IMR-90 (cell line): ENCODE data around the gene ARMH4. TPM values are rescaled to one million over a fixed set of nuclear protein-coding genes. Genes with fewer than 3 reads are reported as not detected.

Experiments used
- ATAC-seq: fragments of 200-7000 bp; cut with Tn5 transposase; 2 replicates; pipeline ENCODE4 v1.9.1; 2020; ENCODE audit warnings: low read depth, mild to moderate bottlenecking, moderate library complexity
- BruUV-seq: library from RNA; stranded (reverse); fragments of 400-500 nt; replicated peaks from 2 replicates; lab custom pipeline; 2021; lab: Mats Ljungman, UMichigan
- CTCF ChIA-PET: fragments of 300-600 bp; formaldehyde crosslinking; extraction: SDS; loops from one replicate; lab custom pipeline; 2021; ENCODE audit warnings: antibody characterized with exemption; lab: Yijun Ruan, JAX
- POLR2A ChIA-PET: fragments of 300-600 bp; sonication (Branson Sonifier 250); formaldehyde crosslinking; loops from one replicate; lab custom pipeline; 2022; ENCODE audit warnings: antibody characterized with exemption; ENCODE audit not compliant: unreplicated experiment; lab: Charles Lee
- DNase-seq: peaks from one replicate; pipeline ENCODE4 v3.0.0; 2013
- H2AFZ ChIP-seq: replicated peaks from 2 replicates; pipeline ENCODE3; 2013; ENCODE audit warnings: low read length, mild to moderate bottlenecking; ENCODE audit not compliant: poor library complexity
- H2AK5ac ChIP-seq: 2 replicates; pipeline ENCODE4 v1.6.1; 2013; ENCODE audit warnings: low read depth, low read length, inconsistent platforms
- H2AK9ac ChIP-seq: replicated peaks from 2 replicates; pipeline ENCODE3; 2013; ENCODE audit warnings: mild to moderate bottlenecking, low read depth, low read length, moderate library complexity; ENCODE audit not compliant: poor library complexity
- H2BK120ac ChIP-seq: 2 replicates; pipeline ENCODE4 v1.6.1; 2013; ENCODE audit warnings: low read depth, low read length, inconsistent platforms
- H2BK15ac ChIP-seq: 3 replicates; pipeline ENCODE4 v1.6.1; 2013; ENCODE audit warnings: low read depth, low read length, inconsistent platforms
- H2BK20ac ChIP-seq: 2 replicates; pipeline ENCODE4 v1.6.1; 2013; ENCODE audit warnings: low read depth, mild to moderate bottlenecking, inconsistent platforms, low read length, moderate library complexity
- H2BK5ac ChIP-seq: 2 replicates; pipeline ENCODE4 v1.6.1; 2013; ENCODE audit warnings: mild to moderate bottlenecking, low read depth, low read length, inconsistent platforms; ENCODE audit not compliant: poor library complexity, severe bottlenecking
- H3K14ac ChIP-seq: replicated peaks from 2 replicates; pipeline ENCODE4 v1.6.1; 2013; ENCODE audit warnings: low read depth, low read length, inconsistent platforms
- H3K18ac ChIP-seq: 2 replicates; pipeline ENCODE4 v1.6.1; 2013; ENCODE audit warnings: low read depth, low read length, control low read depth
- H3K23ac ChIP-seq: 2 replicates; pipeline ENCODE4 v1.6.1; 2013; ENCODE audit warnings: low read depth, low read length, inconsistent platforms
- H3K27ac ChIP-seq: 2 replicates; pipeline ENCODE4 v1.5.1; 2013; ENCODE audit warnings: mild to moderate bottlenecking, control low read depth, low read length; ENCODE audit not compliant: insufficient read depth
- H3K27me3 ChIP-seq: 2 replicates; pipeline ENCODE4 v1.6.1; 2013; ENCODE audit warnings: low read length; ENCODE audit not compliant: control insufficient read depth, insufficient read depth
- H3K36me3 ChIP-seq: 2 replicates; pipeline ENCODE4 v1.6.1; 2013; ENCODE audit warnings: low read length, mixed read lengths; ENCODE audit not compliant: control insufficient read depth, insufficient read depth
- H3K4ac ChIP-seq: 2 replicates; pipeline ENCODE4 v1.6.1; 2013; ENCODE audit warnings: low read depth, low read length, inconsistent platforms
- H3K4me1 ChIP-seq: 2 replicates; pipeline ENCODE4 v1.6.1; 2013; ENCODE audit warnings: low read length, mixed read lengths; ENCODE audit not compliant: control insufficient read depth, insufficient read depth
- H3K4me2 ChIP-seq: 2 replicates; pipeline ENCODE4 v1.6.1; 2013; ENCODE audit warnings: low read depth, mild to moderate bottlenecking, control low read depth, low read length, moderate library complexity
- H3K4me3 ChIP-seq: 2 replicates; pipeline ENCODE4 v1.5.1; 2013; ENCODE audit warnings: low read depth, mild to moderate bottlenecking, control low read depth, low read length, moderate library complexity; ENCODE audit not compliant: insufficient read depth
- H3K56ac ChIP-seq: 2 replicates; pipeline ENCODE4 v1.6.1; 2013; ENCODE audit warnings: low read length, inconsistent platforms; ENCODE audit not compliant: insufficient read depth; ENCODE audit errors: extremely low read depth
- H3K79me1 ChIP-seq, 2 experiments: 2 replicates each; pipeline ENCODE4 v1.6.1; 2013; ENCODE audit warnings: low read length in 2 of 2, inconsistent platforms in 1 of 2, low read depth in 1 of 2
- H3K9ac ChIP-seq: 2 replicates; pipeline ENCODE4 v1.6.1; 2013; ENCODE audit warnings: low read depth, low read length, control low read depth
- H3K9me1 ChIP-seq: 2 replicates; pipeline ENCODE4 v1.6.1; 2013; ENCODE audit warnings: low read length, inconsistent platforms; ENCODE audit not compliant: insufficient read depth
- H3K9me3 ChIP-seq: 2 replicates; pipeline ENCODE4 v1.6.1; 2013; ENCODE audit warnings: low read length; ENCODE audit not compliant: control insufficient read depth, insufficient read depth
- H4K20me1 ChIP-seq: 2 replicates; pipeline ENCODE4 v1.6.1; 2013; ENCODE audit warnings: low read length, inconsistent platforms; ENCODE audit not compliant: insufficient read depth
- H4K5ac ChIP-seq: 2 replicates; pipeline ENCODE4 v1.6.1; 2013; ENCODE audit warnings: mild to moderate bottlenecking, low read depth, low read length, control low read depth
- H4K8ac ChIP-seq, 2 experiments: 2 replicates each; pipeline ENCODE4 v1.6.1; 2013; ENCODE audit warnings: low read depth in 2 of 2, low read length in 2 of 2, control low read depth in 1 of 2, inconsistent platforms in 1 of 2
- H4K91ac ChIP-seq: 2 replicates; pipeline ENCODE4 v1.6.1; 2013; ENCODE audit warnings: low read depth, low read length, inconsistent platforms; ENCODE audit not compliant: insufficient read depth
- BHLHE40 ChIP-seq: fragments of 150-350 bp; IDR thresholded peaks from 2 replicates; pipeline ENCODE4 v1.6.1; 2016; ENCODE audit warnings: mild to moderate bottlenecking, low read depth, low read length
- CTCF ChIP-seq: conservative IDR thresholded peaks from 2 replicates; pipeline ENCODE4 v1.5.1; 2012; ENCODE audit warnings: mild to moderate bottlenecking, low read depth, low read length, improper control_type of control experiment
- ELK1 ChIP-seq: fragments of 150-350 bp; IDR thresholded peaks from 2 replicates; pipeline ENCODE4 v1.6.1; 2016; ENCODE audit warnings: low read depth, mild to moderate bottlenecking, low read length, moderate library complexity, borderline replicate concordance
- WGBS, 2 experiments: methylation state at CpG; one replicate each; pipeline versions ENCODE4 v1.1.5 to v1.1.7; 2013; ENCODE audit warnings: missing lambda C conversion rate in 2 of 2; ENCODE audit not compliant: insufficient read length in 1 of 2; ENCODE audit errors: extremely low coverage in 2 of 2; 5-methylcytosine and 5-hydroxymethylcytosine counted together
- dilution Hi-C: fragments of 300-500 bp; cut with HindIII; formaldehyde crosslinking; loops from one replicate; pipeline ENCODE4 v1.14.3; 2018; ENCODE audit warnings: low sequenced_read_pairs; ENCODE audit not compliant: unreplicated experiment
- in situ Hi-C: fragments of 300-500 bp; cut with MboI; formaldehyde crosslinking; loops from 3 replicates; pipeline ENCODE4 v1.14.3; 2019; ENCODE audit warnings: low sequenced_read_pairs, inconsistent platforms, mixed read lengths
- intact Hi-C: fragments of 100-400 bp; cut with micrococcal nuclease; formaldehyde crosslinking; loops from 2 replicates; pipeline ENCODE4 v1.10.0; 2022
- polyA plus RNA-seq, 3 experiments: library from polyadenylated mRNA; depleted of rRNA; stranded (reverse); fragments of >200 nt; gene quantifications; 2 replicates each; pipeline ENCODE4 v1.2.3, GENCODE V29; 2012; ENCODE audit warnings: low replicate concordance in 1 of 3
- total RNA-seq: library from RNA; depleted of rRNA; stranded (reverse); fragments of >200 nt; gene quantifications from 2 replicates; pipeline ENCODE4 v1.2.3, GENCODE V29; 2012

Gene ARMH4
- total and polyA plus RNA-seq, 2 of the 4 experiments (the other 2 are of a cell fraction), result 4.6 to 5.6 TPM

GRCh38 chr14:58059126-58059525 is 92.9 kb downstream of the ARMH4 start:
- no CpG with 5 or more reads among the region's 3 CpGs for WGBS, 2 experiments
- POLR2A ChIA-PET, result no interaction called here

More at GRCh38 chr14:58059126-58059525, 92.9 kb downstream of the ARMH4 start:
- no peak overlapping the region for H2AK9ac ChIP-seq
- H3K9me1 ChIP-seq, result no peaks in the 10 kb centered on the region
- H3K18ac ChIP-seq, result no peak overlapping the region
- no TSS peak for BruUV-seq
- peaks cover 3% of the 10 kb centered on the region for H3K27me3 ChIP-seq
- DNase-seq (no peak), ATAC-seq (no peak)
- H2BK20ac ChIP-seq, result no peak overlapping the region
- no peak overlapping the region for H2BK120ac ChIP-seq
- no peak overlapping the region for H3K4me2 ChIP-seq
- dilution Hi-C loops, result no loop called here
- no peaks in the 10 kb centered on the region for H3K9me3 ChIP-seq
- no peak overlapping the region for H3K9ac ChIP-seq
- H3K27ac ChIP-seq, result no peak overlapping the region
- no peak overlapping the region for H2AFZ ChIP-seq
- no peaks in the 10 kb centered on the region for H3K4me1 ChIP-seq
- no peak overlapping the region for H2AK5ac ChIP-seq
- no peaks in the 10 kb centered on the region for H4K20me1 ChIP-seq
- no peak overlapping the region for H3K14ac ChIP-seq
- TF ChIP-seq ELK1 (no peak), CTCF (no peak), BHLHE40 (no peak)
- H4K5ac ChIP-seq, result no peak overlapping the region
- CTCF ChIA-PET, result no interaction called here
- no peaks in the 10 kb centered on the region for H3K36me3 ChIP-seq
- H3K79me1 ChIP-seq, result no peaks in the 10 kb centered on the region
- H2BK15ac ChIP-seq, result no peak overlapping the region
- H3K4me3 ChIP-seq, result no peak overlapping the region
- H3K56ac ChIP-seq, result no peak overlapping the region
- no peak overlapping the region for H3K23ac ChIP-seq
- no peak overlapping the region for H2BK5ac ChIP-seq
- no peak overlapping the region for H4K91ac ChIP-seq
- in situ Hi-C loops, result no loop called here
- H4K8ac ChIP-seq, result no peak overlapping the region
- intact Hi-C loops, result loop anchor here (10.0 kb wide), 1 partner anchor 334 kb away; no protein-coding TSS in a partner anchor
- no peak overlapping the region for H3K4ac ChIP-seq
